A673 (cell line): ENCODE measurements around the gene MAPKAP1.

ENCODE experiments used
- EZH2 ChIP-seq: fragments of 200-600 bp; sonication (generic); IDR thresholded peaks from 2 replicates; pipeline ENCODE4 v1.6.1; 2017; ENCODE audit warnings: borderline replicate concordance, low read depth, mild to moderate bottlenecking, mixed read lengths, antibody characterized with exemption, low read length; ENCODE audit not compliant: poor library complexity, severe bottlenecking
- TF ChIP-seq, protein P1 (sequence below): fragments of 300-800, 200-600 bp; sonication (generic); conservative IDR thresholded peaks from 2 replicates; pipeline ENCODE4 v1.5.1; 2017; ENCODE audit warnings: low read depth, mild to moderate bottlenecking, antibody characterized with exemption, low read length, moderate library complexity, mixed read lengths

- TF ChIP-seq, protein P1, sequence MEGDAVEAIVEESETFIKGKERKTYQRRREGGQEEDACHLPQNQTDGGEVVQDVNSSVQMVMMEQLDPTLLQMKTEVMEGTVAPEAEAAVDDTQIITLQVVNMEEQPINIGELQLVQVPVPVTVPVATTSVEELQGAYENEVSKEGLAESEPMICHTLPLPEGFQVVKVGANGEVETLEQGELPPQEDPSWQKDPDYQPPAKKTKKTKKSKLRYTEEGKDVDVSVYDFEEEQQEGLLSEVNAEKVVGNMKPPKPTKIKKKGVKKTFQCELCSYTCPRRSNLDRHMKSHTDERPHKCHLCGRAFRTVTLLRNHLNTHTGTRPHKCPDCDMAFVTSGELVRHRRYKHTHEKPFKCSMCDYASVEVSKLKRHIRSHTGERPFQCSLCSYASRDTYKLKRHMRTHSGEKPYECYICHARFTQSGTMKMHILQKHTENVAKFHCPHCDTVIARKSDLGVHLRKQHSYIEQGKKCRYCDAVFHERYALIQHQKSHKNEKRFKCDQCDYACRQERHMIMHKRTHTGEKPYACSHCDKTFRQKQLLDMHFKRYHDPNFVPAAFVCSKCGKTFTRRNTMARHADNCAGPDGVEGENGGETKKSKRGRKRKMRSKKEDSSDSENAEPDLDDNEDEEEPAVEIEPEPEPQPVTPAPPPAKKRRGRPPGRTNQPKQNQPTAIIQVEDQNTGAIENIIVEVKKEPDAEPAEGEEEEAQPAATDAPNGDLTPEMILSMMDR: no peak
- no peak for TF ChIP-seq EZH2
Observed at GRCh38 chr9:125700791-125701190, 6.2 kb downstream of the MAPKAP1 start.
